Fibroblast of villous mesenchyme (primary cell): ENCODE data around the gene THAP9. TPM values are rescaled to one million over a fixed set of nuclear protein-coding genes. Genes with fewer than 3 reads are reported as not detected.

Source experiments
- DNase-seq: peaks from one replicate; pipeline ENCODE4 v3.0.0-alpha.2; 2010; ENCODE audit warnings: low read depth
- H3K4me3 ChIP-seq: 2 replicates; pipeline ENCODE4 v1.5.1; 2011; ENCODE audit warnings: low read depth, mild to moderate bottlenecking, low read length
- total RNA-seq: library from RNA; depleted of rRNA; stranded (reverse); fragments of >200 nt; gene quantifications from 2 replicates; pipeline ENCODE4 v1.2.3, GENCODE V29; 2012
- TF ChIP-seq, protein P1 (sequence below): IDR thresholded peaks from 2 replicates; pipeline ENCODE4 v1.5.1; 2012; ENCODE audit warnings: low read depth, mild to moderate bottlenecking, low read length; ENCODE audit not compliant: insufficient read depth

THAP9 gene
- total RNA-seq, 1 donor: 3.9 TPM

GRCh38 chr4:82930848-82931755 is 30.6 kb downstream of the THAP9 start:
- TF ChIP-seq, protein P1, sequence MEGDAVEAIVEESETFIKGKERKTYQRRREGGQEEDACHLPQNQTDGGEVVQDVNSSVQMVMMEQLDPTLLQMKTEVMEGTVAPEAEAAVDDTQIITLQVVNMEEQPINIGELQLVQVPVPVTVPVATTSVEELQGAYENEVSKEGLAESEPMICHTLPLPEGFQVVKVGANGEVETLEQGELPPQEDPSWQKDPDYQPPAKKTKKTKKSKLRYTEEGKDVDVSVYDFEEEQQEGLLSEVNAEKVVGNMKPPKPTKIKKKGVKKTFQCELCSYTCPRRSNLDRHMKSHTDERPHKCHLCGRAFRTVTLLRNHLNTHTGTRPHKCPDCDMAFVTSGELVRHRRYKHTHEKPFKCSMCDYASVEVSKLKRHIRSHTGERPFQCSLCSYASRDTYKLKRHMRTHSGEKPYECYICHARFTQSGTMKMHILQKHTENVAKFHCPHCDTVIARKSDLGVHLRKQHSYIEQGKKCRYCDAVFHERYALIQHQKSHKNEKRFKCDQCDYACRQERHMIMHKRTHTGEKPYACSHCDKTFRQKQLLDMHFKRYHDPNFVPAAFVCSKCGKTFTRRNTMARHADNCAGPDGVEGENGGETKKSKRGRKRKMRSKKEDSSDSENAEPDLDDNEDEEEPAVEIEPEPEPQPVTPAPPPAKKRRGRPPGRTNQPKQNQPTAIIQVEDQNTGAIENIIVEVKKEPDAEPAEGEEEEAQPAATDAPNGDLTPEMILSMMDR: no peak
- no peak for DNase-seq
- no peak overlapping the region for H3K4me3 ChIP-seq

DNA sequence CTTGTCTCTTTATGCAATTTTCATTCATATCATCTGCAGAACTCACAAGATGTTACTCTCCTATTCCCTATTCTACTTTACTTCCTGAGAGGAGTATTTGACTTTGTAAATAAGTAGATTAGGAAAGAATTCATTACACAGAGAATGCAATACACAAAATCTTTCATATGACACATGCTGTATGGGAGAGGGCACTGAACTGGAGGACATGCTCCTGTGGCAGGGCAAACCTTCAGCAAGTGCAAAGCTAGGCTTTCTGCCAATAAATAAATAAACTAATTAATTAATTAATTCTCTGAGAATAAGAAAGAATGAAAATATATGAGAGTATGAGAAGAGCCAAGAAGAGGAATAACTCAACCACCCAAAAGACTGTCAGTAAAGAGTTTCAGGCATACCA is 33.9 kb downstream of the THAP9 start:
- TF ChIP-seq, protein P1: no peak

DNA sequence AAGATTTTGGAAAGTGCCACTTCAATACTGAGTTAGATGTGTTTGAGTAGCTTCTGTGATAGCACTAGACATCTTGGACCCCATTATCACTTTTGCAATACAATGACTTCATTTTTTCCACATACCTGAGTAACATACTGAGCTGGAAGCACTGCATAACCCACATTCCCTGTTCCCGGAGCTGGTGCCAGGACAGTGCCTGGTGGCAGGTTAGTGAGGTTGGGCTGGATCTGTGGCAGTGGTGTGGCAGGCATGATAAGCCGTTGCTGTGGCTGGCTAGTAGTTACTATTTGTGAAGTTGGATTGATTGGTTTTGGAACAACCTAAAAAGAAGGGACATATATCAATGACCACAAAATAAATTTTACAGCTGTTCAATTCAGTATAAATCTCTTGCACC is 38.9 kb downstream of the THAP9 start:
- no peak overlapping the region for H3K4me3 ChIP-seq
- TF ChIP-seq, protein P1: no peak
- no peak for DNase-seq

More for the DNA sequence above, 33.9 kb downstream of the THAP9 start:
- no peak for DNase-seq
- no peak overlapping the region for H3K4me3 ChIP-seq

DNA sequence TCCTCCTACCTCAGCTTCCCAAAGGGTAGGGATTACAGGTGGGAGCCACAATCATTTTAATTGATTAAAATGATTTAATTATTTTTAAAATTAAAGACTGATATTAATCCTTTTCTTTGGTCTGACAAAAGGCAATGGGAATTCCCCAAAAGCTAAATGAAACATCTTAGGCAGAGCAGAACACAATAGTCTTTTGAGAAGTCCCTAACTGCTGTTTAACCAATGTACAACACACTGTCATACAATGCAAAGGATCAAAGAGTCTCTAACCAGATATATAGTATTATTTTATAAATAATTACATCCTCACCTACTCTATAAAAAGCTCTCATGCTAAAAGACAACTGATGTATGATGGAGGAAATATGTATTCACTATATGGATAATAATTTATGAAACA is 47.0 kb downstream of the THAP9 start:
- H3K4me3 ChIP-seq: no peak overlapping the region
- TF ChIP-seq, protein P1: no peak
- no peak for DNase-seq

- TF ChIP-seq, protein P1: no peak
- DNase-seq: peak; percentile 38
- H3K4me3 ChIP-seq: no peak overlapping the region
These were observed 48.2 kb downstream of the THAP9 start for GRCh38 chr4:82948647-82949204.

DNA sequence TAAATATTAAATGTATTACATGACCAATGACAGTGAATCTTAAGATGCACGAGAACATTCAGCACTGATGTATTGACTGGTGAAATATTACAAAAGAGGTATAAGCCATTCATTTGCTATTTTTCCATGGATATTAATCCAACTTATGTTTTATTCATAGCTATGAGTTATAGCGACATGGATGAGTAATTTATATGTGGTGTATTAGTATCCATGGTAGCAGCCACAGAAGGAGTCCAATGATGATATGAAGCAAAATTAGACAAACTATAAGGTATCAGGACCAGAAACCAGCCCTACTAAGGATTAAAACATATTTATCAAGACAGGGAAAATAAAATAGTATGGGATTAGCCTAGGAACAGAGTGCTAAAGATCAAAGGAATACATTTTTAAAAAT is 50.7 kb downstream of the THAP9 start:
- TF ChIP-seq, protein P1: no peak
- no peak overlapping the region for H3K4me3 ChIP-seq
- no peak for DNase-seq
